GM18505 (cell line): Measurements from ENCODE around the gene VNN1.

Experiments
- ATAC-seq: cut with Tn5 transposase; IDR thresholded peaks from one replicate; pipeline ENCODE4 v1.9.1; 2021; ENCODE audit not compliant: unreplicated experiment
- POLR2A ChIP-seq: IDR thresholded peaks from 4 replicates; pipeline ENCODE4 v1.6.1; 2011; ENCODE audit warnings: borderline replicate concordance; ENCODE audit not compliant: insufficient read depth, insufficient read length; ENCODE audit errors: extremely low read depth

Gene VNN1

GRCh38 chr6:132736239-132736638 is 22.4 kb upstream of the VNN1 start:
- ATAC-seq: no peak
- no peak for TF ChIP-seq POLR2A

- no peak for ATAC-seq
- no peak for TF ChIP-seq POLR2A
These were observed 20.9 kb upstream of the VNN1 start for GRCh38 chr6:132734694-132735236.

- TF ChIP-seq POLR2A: no peak
- no peak for ATAC-seq
These were observed 20.0 kb upstream of the VNN1 start for GRCh38 chr6:132733814-132734213.

- TF ChIP-seq POLR2A: no peak
- no peak for ATAC-seq
These were observed 19.4 kb upstream of the VNN1 start for GRCh38 chr6:132733283-132733682.

GRCh38 chr6:132731086-132731485 is 17.2 kb upstream of the VNN1 start:
- ATAC-seq: no peak

GRCh38 chr6:132730560-132730959 is 16.7 kb upstream of the VNN1 start:
- ATAC-seq: no peak
- TF ChIP-seq POLR2A: no peak

More at GRCh38 chr6:132731086-132731485, 17.2 kb upstream of the VNN1 start:
- no peak for TF ChIP-seq POLR2A

- ATAC-seq: no peak
- TF ChIP-seq POLR2A: no peak
These were observed 14.8 kb upstream of the VNN1 start for GRCh38 chr6:132728616-132729015.

- no peak for TF ChIP-seq POLR2A
- ATAC-seq: no peak
These were observed 12.7 kb upstream of the VNN1 start for GRCh38 chr6:132726608-132726975.

- ATAC-seq: no peak
- TF ChIP-seq POLR2A: no peak
These were observed 12.2 kb upstream of the VNN1 start for GRCh38 chr6:132725947-132726607.

GRCh38 chr6:132725471-132725870 is 11.6 kb upstream of the VNN1 start:
- no peak for TF ChIP-seq POLR2A
- no peak for ATAC-seq

GRCh38 chr6:132719736-132720448 is 6.0 kb upstream of the VNN1 start:
- ATAC-seq: no peak
- TF ChIP-seq POLR2A: no peak

GRCh38 chr6:132715881-132716637 is 2.2 kb upstream of the VNN1 start:
- no peak for ATAC-seq
- no peak for TF ChIP-seq POLR2A

- no peak for ATAC-seq
- TF ChIP-seq POLR2A: no peak
These were observed 1.3 kb upstream of the VNN1 start for GRCh38 chr6:132715204-132715603.
